ENCODE results near the gene GAS7. TPM values are rescaled to one million over a fixed set of nuclear protein-coding genes. Genes with fewer than 3 reads are reported as not detected.
A peak's percentile ranks its signal among the peaks of the same experiment; 100 is the strongest.

The GAS7 gene
- total and polyA plus RNA-seq, 9 donors: 7.1 to 48.0 (median 24.2) TPM

GRCh38 chr17:10136258-10136981, 62.0 kb downstream of the GAS7 start:
- 70 to 83% (median 77%) methylated on average over 15 of the region's 15 CpGs for WGBS, 3 donors
- no peak for TF ChIP-seq CTCF (IDR thresholded peaks at IDR 0.05)
- TF ChIP-seq POLR2A (IDR thresholded peaks at IDR 0.05): no peak
- no peak for TF ChIP-seq EP300 (IDR thresholded peaks at IDR 0.05)
- H3K4me3 ChIP-seq: no peak overlapping the region
- H3K36me3 ChIP-seq: no peaks in the 10 kb centered on the region
- no peak overlapping the region for H3K27ac ChIP-seq
- intact Hi-C loops (cut with DNase I): no loop called here
- H3K9me3 ChIP-seq: no peaks in the 10 kb centered on the region
- no peak for DNase-seq
- H3K4me1 ChIP-seq (ENCODE audit: insufficient read depth): no peaks in the 10 kb centered on the region
- H3K27me3 ChIP-seq: no peaks in the 10 kb centered on the region

GRCh38 chr17:10135539-10136257, 62.7 kb downstream of the GAS7 start:
- intact Hi-C loops (cut with DNase I): no loop called here
- Histone ChIP-seq H3K27ac (no peak overlapping the region), H3K4me1 (ENCODE audit: insufficient read depth) (no peaks in the 10 kb centered on the region), H3K36me3 (no peaks in the 10 kb centered on the region), H3K9me3 (no peaks in the 10 kb centered on the region), H3K27me3 (no peaks in the 10 kb centered on the region), H3K4me3 (no peak overlapping the region)
- peak in 1 of 5 donors; percentile 62 for DNase-seq
- TF ChIP-seq POLR2A (IDR thresholded peaks at IDR 0.05): no peak
- no peak for TF ChIP-seq CTCF (IDR thresholded peaks at IDR 0.05)
- TF ChIP-seq EP300 (IDR thresholded peaks at IDR 0.05): no peak
- 49 to 66% (median 54%) methylated on average over 12 of the region's 12 CpGs for WGBS, 3 donors

- Histone ChIP-seq H3K9me3 (no peaks in the 10 kb centered on the region), H3K4me3 (no peak overlapping the region), H3K27me3 (no peaks in the 10 kb centered on the region), H3K27ac (no peak overlapping the region), H3K4me1 (ENCODE audit: insufficient read depth) (peaks cover 14% of the 10 kb centered on the region), H3K36me3 (no peaks in the 10 kb centered on the region)
- intact Hi-C loops (cut with DNase I): loop anchor here in 1 of 4 donors (5.0 kb wide), 1 partner anchor 188 kb away; no protein-coding TSS in a partner anchor
- no peak for DNase-seq
- TF ChIP-seq POLR2A (IDR thresholded peaks at IDR 0.05) (no peak), EP300 (IDR thresholded peaks at IDR 0.05) (no peak), CTCF (IDR thresholded peaks at IDR 0.05) (no peak)
- WGBS, 3 donors: 79 to 89% (median 88%) methylated on average over 5 of the region's 5 CpGs
Measured at GRCh38 chr17:10130677-10131076, 67.7 kb downstream of the GAS7 start.

- TF ChIP-seq POLR2A (IDR thresholded peaks at IDR 0.05) (no peak), EP300 (IDR thresholded peaks at IDR 0.05) (no peak), CTCF (IDR thresholded peaks at IDR 0.05) (no peak)
- no peaks in the 10 kb centered on the region for H3K27me3 ChIP-seq
- intact Hi-C loops (cut with DNase I): loop anchor here in 1 of 4 donors (5.0 kb wide), 1 partner anchor 188 kb away; no protein-coding TSS in a partner anchor
- no peak overlapping the region for H3K27ac ChIP-seq
- peaks cover 15% of the 10 kb centered on the region for H3K4me1 ChIP-seq (ENCODE audit: insufficient read depth)
- H3K9me3 ChIP-seq: no peaks in the 10 kb centered on the region
- no peaks in the 10 kb centered on the region for H3K36me3 ChIP-seq
- no peak for DNase-seq
- WGBS, 3 donors: 38 to 63% (median 61%) methylated on average over 5 of the region's 5 CpGs
- H3K4me3 ChIP-seq: no peak overlapping the region
Measured at GRCh38 chr17:10130263-10130662, 68.1 kb downstream of the GAS7 start.
